Duodenal mucosa (tissue), 2 donors: ENCODE results near the gene EPSTI1.
"Not testable (repeated sequence)": the region's sequence is repeated elsewhere in the genome, so short reads cannot be mapped to it uniquely, and the experiment has no call there.

Experiments
- H3K27ac ChIP-seq: one replicate; pipeline ENCODE4 v1.7.0; 2013; ENCODE audit warnings: low read depth, low read length
- H3K27me3 ChIP-seq, 2 donors: one replicate each; pipeline ENCODE4 v1.7.0; 2013; ENCODE audit warnings: low read length in 2 of 2, control low read depth in 1 of 2; ENCODE audit not compliant: insufficient read depth in 2 of 2, control insufficient read depth in 1 of 2
- H3K36me3 ChIP-seq, 2 donors: one replicate each; pipeline ENCODE4 v1.7.0; 2013; ENCODE audit warnings: low read length in 2 of 2, control low read depth in 1 of 2; ENCODE audit not compliant: insufficient read depth in 2 of 2, control insufficient read depth in 1 of 2
- H3K4me1 ChIP-seq, 2 donors: one replicate each; pipeline ENCODE4 v1.7.0; 2013; ENCODE audit warnings: low read length in 2 of 2, control low read depth in 1 of 2; ENCODE audit not compliant: insufficient read depth in 2 of 2, control insufficient read depth in 1 of 2
- H3K4me3 ChIP-seq, 2 donors: one replicate each; pipeline ENCODE4 v1.7.0; 2013; ENCODE audit warnings: low read length in 2 of 2, low read depth in 1 of 2
- H3K9ac ChIP-seq, 2 donors: one replicate each; pipeline ENCODE4 v1.7.0; 2013; ENCODE audit warnings: low read length in 2 of 2, low read depth in 1 of 2
- H3K9me3 ChIP-seq, 2 donors: one replicate each; pipeline ENCODE4 v1.7.0; 2013; ENCODE audit warnings: low read length in 2 of 2, control low read depth in 1 of 2; ENCODE audit not compliant: control insufficient read depth in 1 of 2

Gene EPSTI1, protein sequence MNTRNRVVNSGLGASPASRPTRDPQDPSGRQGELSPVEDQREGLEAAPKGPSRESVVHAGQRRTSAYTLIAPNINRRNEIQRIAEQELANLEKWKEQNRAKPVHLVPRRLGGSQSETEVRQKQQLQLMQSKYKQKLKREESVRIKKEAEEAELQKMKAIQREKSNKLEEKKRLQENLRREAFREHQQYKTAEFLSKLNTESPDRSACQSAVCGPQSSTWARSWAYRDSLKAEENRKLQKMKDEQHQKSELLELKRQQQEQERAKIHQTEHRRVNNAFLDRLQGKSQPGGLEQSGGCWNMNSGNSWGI

GRCh38 chr13:42991898-42992763 lies at the start of gene EPSTI1:
Gene EPSTI1 (minus strand): TSS chr13:42992241. CDS start chr13:42992165, 76 bp downstream.
- Histone ChIP-seq H3K36me3 (no peaks in the 10 kb centered on the region), H3K27me3 (no peaks in the 10 kb centered on the region), H3K4me3 (peak within 1 kb of the TSS; percentile 84 to 88), H3K9me3 (no peaks in the 10 kb centered on the region), H3K27ac (peak within 1 kb of the TSS; percentile 91), H3K4me1 (peaks cover 16 to 29% of the 10 kb centered on the region in 2 donors), H3K9ac (peak within 1 kb of the TSS; percentile 65 to 88)

DNA sequence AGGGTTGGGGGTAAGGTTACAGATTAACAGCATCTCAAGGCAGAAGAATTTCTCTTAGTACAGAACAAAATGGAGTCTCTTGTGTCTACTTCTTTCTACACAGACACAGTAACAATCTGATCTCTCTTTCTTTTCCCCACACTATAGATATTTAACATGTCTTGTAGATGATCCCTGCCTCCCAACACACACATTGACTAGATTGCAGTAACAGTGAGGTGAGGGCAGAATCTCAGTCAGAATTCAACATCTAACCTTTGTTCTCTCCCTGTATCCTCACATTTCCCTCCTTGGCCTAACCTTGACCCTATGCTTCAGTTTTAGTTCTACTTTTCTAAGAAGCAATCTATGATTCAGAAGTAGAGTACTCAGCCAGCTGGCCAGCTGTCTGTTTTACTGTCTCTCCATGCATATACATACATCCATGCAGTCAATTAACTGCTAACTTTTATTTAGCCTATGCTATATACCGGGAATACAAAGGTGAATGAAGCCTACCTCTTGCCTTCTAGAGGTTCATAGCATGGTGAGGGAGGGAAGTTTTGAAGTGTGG lies 49.4 kb upstream of the EPSTI1 start:
- Histone ChIP-seq H3K27me3 (no peaks in the 10 kb centered on the region), H3K36me3 (peaks cover 0 to 7% of the 10 kb centered on the region in 2 donors), H3K4me3 (no peak overlapping the region), H3K27ac (no peak overlapping the region), H3K9ac (no peak overlapping the region), H3K4me1 (peaks cover 21 to 30% of the 10 kb centered on the region in 2 donors), H3K9me3 (no peaks in the 10 kb centered on the region)

- H3K36me3 ChIP-seq, H3K27me3 ChIP-seq, H3K9me3 ChIP-seq, H3K9ac ChIP-seq, H3K27ac ChIP-seq, H3K4me3 ChIP-seq: not testable (repeated sequence)
- peaks cover 18 to 30% of the 10 kb centered on the region in 2 donors for H3K4me1 ChIP-seq
Observed at GRCh38 chr13:43040581-43041368, 48.7 kb upstream of the EPSTI1 start.

DNA sequence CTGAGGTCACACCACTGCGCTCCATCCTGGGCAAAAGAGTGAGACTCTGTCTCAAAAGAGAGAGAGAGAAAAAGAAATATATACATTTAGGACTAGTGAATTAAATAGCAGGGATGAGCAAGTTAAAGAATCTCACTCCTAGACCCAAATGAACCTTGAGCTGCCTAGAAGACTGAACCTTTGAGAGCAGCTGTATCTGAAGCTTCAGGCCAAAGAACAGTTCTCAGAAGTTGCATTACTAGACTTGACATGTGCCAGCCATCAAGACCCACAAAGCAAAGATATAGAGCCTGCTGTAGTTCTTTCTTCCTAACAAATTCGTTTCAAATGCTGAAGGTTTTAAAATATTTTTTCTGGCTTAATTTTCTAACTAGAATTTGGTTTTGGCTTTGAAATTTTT lies 47.9 kb upstream of the EPSTI1 start:
- no peaks in the 10 kb centered on the region for H3K9me3 ChIP-seq
- no peaks in the 10 kb centered on the region for H3K27me3 ChIP-seq
- H3K9ac ChIP-seq, result no peak overlapping the region
- H3K4me3 ChIP-seq, result no peak overlapping the region
- peaks cover 0 to 9% of the 10 kb centered on the region in 2 donors for H3K36me3 ChIP-seq
- H3K27ac ChIP-seq, result no peak overlapping the region
- peaks cover 16 to 32% of the 10 kb centered on the region in 2 donors for H3K4me1 ChIP-seq

GRCh38 chr13:43036351-43037250 lies 44.6 kb upstream of the EPSTI1 start:
- no peaks in the 10 kb centered on the region for H3K27me3 ChIP-seq
- H3K4me1 ChIP-seq, result peaks cover 5 to 11% of the 10 kb centered on the region in 2 donors
- H3K9me3 ChIP-seq, result no peaks in the 10 kb centered on the region
- no peak overlapping the region for H3K9ac ChIP-seq
- H3K36me3 ChIP-seq, result peaks cover 4 to 17% of the 10 kb centered on the region in 2 donors
- no peak overlapping the region for H3K27ac ChIP-seq
- H3K4me3 ChIP-seq, result no peak overlapping the region

DNA sequence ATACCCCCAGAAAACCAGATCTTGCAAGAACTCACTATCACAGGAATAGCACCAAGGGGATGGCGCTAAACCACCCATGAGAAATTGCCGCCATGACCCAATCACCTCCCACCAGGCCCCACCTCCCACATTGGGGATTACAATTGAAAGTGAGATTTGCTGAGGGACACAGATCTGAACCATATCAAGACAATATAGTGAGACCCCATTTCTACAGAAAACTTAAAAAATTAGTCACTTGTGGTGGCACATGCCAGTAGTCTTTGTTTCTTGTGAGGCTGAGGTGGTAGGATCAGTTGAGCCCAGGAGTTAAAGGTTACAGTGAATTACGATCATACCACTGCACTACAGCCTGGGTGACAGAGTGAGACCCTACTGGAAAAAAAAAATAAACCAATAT lies 41.0 kb upstream of the EPSTI1 start:
- H3K36me3 ChIP-seq, result peaks cover 4 to 21% of the 10 kb centered on the region in 2 donors
- H3K27me3 ChIP-seq, result no peaks in the 10 kb centered on the region
- H3K9me3 ChIP-seq, result no peaks in the 10 kb centered on the region
- H3K4me3 ChIP-seq, result no peak overlapping the region
- peaks cover 0 to 6% of the 10 kb centered on the region in 2 donors for H3K4me1 ChIP-seq
- no peak overlapping the region for H3K27ac ChIP-seq
- no peak overlapping the region for H3K9ac ChIP-seq

GRCh38 chr13:43031881-43032280 lies 39.8 kb upstream of the EPSTI1 start:
- H3K9me3 ChIP-seq, result no peaks in the 10 kb centered on the region
- H3K36me3 ChIP-seq, result peaks cover 4 to 18% of the 10 kb centered on the region in 2 donors
- H3K9ac ChIP-seq, result no peak overlapping the region
- no peak overlapping the region for H3K27ac ChIP-seq
- H3K4me3 ChIP-seq, result no peak overlapping the region
- peaks cover 0 to 6% of the 10 kb centered on the region in 2 donors for H3K4me1 ChIP-seq
- no peaks in the 10 kb centered on the region for H3K27me3 ChIP-seq

DNA sequence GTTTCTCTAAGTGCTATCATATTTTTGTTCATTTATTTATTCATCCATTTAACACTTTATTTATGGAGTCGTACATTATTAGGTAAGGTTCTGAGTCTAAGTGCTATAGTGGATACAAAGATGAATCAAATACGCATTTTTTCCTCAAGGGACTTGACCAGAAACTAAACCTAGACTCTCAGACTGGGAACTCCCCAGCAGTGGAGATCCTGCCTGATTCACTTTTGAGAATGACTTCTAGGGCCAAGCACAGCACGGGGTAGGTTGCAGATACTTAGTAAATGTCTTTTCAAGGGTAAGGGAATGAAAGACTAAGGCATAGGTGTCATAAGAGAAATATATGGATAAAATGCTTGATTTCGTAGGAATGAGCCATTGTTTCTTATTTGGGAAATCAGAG lies 38.5 kb upstream of the EPSTI1 start:
- peaks cover 6 to 11% of the 10 kb centered on the region in 2 donors for H3K4me1 ChIP-seq
- no peak overlapping the region for H3K9ac ChIP-seq

GRCh38 chr13:43026262-43026661 lies 34.2 kb upstream of the EPSTI1 start:
- Histone ChIP-seq H3K27ac (no peak overlapping the region), H3K27me3 (no peaks in the 10 kb centered on the region), H3K9ac (no peak overlapping the region), H3K4me3 (no peak overlapping the region), H3K4me1 (peaks cover 20 to 24% of the 10 kb centered on the region in 2 donors), H3K36me3 (peaks cover 0 to under 1% of the 10 kb centered on the region in 2 donors), H3K9me3 (no peaks in the 10 kb centered on the region)

More for the DNA sequence above, 38.5 kb upstream of the EPSTI1 start:
- Histone ChIP-seq H3K27ac (no peak overlapping the region), H3K4me3 (no peak overlapping the region), H3K9me3 (no peaks in the 10 kb centered on the region), H3K27me3 (no peaks in the 10 kb centered on the region), H3K36me3 (peaks cover 4 to 12% of the 10 kb centered on the region in 2 donors)
